Left ventricle myocardium inferior (tissue), 1 donor: Measurements from ENCODE around the gene MICAL2. TPM values are rescaled to one million over a fixed set of nuclear protein-coding genes. Genes with fewer than 3 reads are reported as not detected.

Experiments used
- DNase-seq: peaks from one replicate; pipeline ENCODE4 v3.0.0-alpha.2; 2020
- H3K27ac ChIP-seq: fragments of 200-600 bp; replicated peaks from 2 replicates; pipeline ENCODE4 v1.8.0; 2021
- H3K27me3 ChIP-seq: fragments of 200-600 bp; 2 replicates; pipeline ENCODE4 v1.8.0; 2021; ENCODE audit warnings: low read depth
- H3K36me3 ChIP-seq: fragments of 200-600 bp; 2 replicates; pipeline ENCODE4 v1.8.0; 2021
- H3K4me1 ChIP-seq: fragments of 200-600 bp; 2 replicates; pipeline ENCODE4 v1.8.0; 2021
- H3K4me3 ChIP-seq: fragments of 200-600 bp; 2 replicates; pipeline ENCODE4 v1.8.0; 2021; ENCODE audit warnings: mild to moderate bottlenecking, moderate library complexity
- H3K9me3 ChIP-seq: fragments of 200-600 bp; replicated peaks from 2 replicates; pipeline ENCODE4 v1.8.0; 2021
- CTCF ChIP-seq: fragments of 200-600 bp; IDR thresholded peaks from 2 replicates; pipeline ENCODE4 v1.8.0; 2021; ENCODE audit warnings: antibody characterized with exemption, mild to moderate bottlenecking, borderline replicate concordance
- intact Hi-C: fragments of 100-400 bp; cut with micrococcal nuclease; formaldehyde crosslinking; loops from one replicate; pipeline ENCODE4 v1.11.0; 2022
- total RNA-seq: library from RNA; stranded (reverse); fragmentation: NEBNext Ultra II Directional; extraction: Animal tissue kit (Norgen Biotek cat#: 25700); gene quantifications from one replicate; pipeline ENCODE4 v1.2.1, GENCODE V29; 2021
- donor health status: DM: no; HTN: yes; CAD: no; lungs with severe emphysema.

MICAL2 gene
- total RNA-seq, 1 donor from 2014 or later = 85.0 TPM

- no peak overlapping the region for H3K27ac ChIP-seq
- no peaks in the 10 kb centered on the region for H3K9me3 ChIP-seq
- intact Hi-C loops = no loop called here
- H3K27me3 ChIP-seq = no peaks in the 10 kb centered on the region
- peaks cover 45% of the 10 kb centered on the region for H3K4me1 ChIP-seq
- H3K4me3 ChIP-seq = no peak overlapping the region
- no peak for DNase-seq
- H3K36me3 ChIP-seq = peaks cover 30% of the 10 kb centered on the region
- no peak for TF ChIP-seq CTCF
These were observed 154.0 kb downstream of the MICAL2 start for GRCh38 chr11:12264361-12264760.

- TF ChIP-seq CTCF = no peak
- peaks cover 12% of the 10 kb centered on the region for H3K36me3 ChIP-seq
- H3K9me3 ChIP-seq = no peaks in the 10 kb centered on the region
- H3K27ac ChIP-seq = no peak overlapping the region
- H3K4me1 ChIP-seq = peaks cover 47% of the 10 kb centered on the region
- intact Hi-C loops = no loop called here
- H3K27me3 ChIP-seq = no peaks in the 10 kb centered on the region
- no peak overlapping the region for H3K4me3 ChIP-seq
- DNase-seq = no peak
These were observed 155.7 kb downstream of the MICAL2 start for GRCh38 chr11:12266132-12266531.

- Histone ChIP-seq H3K4me3 (no peak overlapping the region), H3K9me3 (no peaks in the 10 kb centered on the region), H3K27ac (no peak overlapping the region), H3K4me1 (peaks cover 39% of the 10 kb centered on the region), H3K27me3 (no peaks in the 10 kb centered on the region), H3K36me3 (peaks cover 6% of the 10 kb centered on the region)
- intact Hi-C loops = no loop called here
- TF ChIP-seq CTCF = no peak
- no peak for DNase-seq
These were observed 156.6 kb downstream of the MICAL2 start for GRCh38 chr11:12266943-12267342.

DNA sequence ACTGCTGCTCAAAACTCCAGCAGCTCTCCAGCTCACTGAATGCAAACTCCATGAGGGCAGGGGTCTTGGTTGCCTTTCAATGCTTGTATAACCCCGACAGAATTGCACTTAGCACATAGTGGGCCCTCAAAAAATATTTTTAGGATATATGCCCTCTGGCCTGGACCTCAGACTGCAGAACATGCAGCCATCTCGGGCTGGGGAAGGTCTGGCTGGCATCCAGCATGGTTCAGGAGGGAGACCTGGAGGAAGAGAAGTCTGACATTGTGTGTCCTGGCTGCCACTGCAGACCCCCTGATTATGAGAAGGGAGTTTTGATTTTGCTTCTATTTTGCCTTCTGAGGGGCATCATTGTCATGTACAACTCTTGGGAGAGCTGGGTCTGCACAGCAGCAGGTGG, 157.5 kb downstream of the MICAL2 start:
- intact Hi-C loops = no loop called here
- Histone ChIP-seq H3K27ac (no peak overlapping the region), H3K27me3 (no peaks in the 10 kb centered on the region), H3K4me3 (no peak overlapping the region), H3K36me3 (no peaks in the 10 kb centered on the region), H3K9me3 (no peaks in the 10 kb centered on the region), H3K4me1 (peaks cover 29% of the 10 kb centered on the region)
- no peak for TF ChIP-seq CTCF
- no peak for DNase-seq

GRCh38 chr11:12269104-12269441, 158.7 kb downstream of the MICAL2 start:
- Histone ChIP-seq H3K9me3 (no peaks in the 10 kb centered on the region), H3K4me3 (no peak overlapping the region), H3K36me3 (no peaks in the 10 kb centered on the region), H3K27me3 (no peaks in the 10 kb centered on the region), H3K4me1 (peaks cover 21% of the 10 kb centered on the region), H3K27ac (peak overlapping the region; percentile 60)
- no peak for DNase-seq
- intact Hi-C loops = no loop called here
- no peak for TF ChIP-seq CTCF
